ENCODE data around the gene XDH. TPM values are rescaled to one million over a fixed set of nuclear protein-coding genes. Genes with fewer than 3 reads are reported as not detected.

Gene XDH
- polyA plus RNA-seq, 1 of the 3 experiments (the other 2 are of a cell fraction), result 0.33 TPM

GRCh38 chr2:31297751-31298150, 116.8 kb downstream of the XDH start:
- no peaks in the 10 kb centered on the region for H4K20me1 ChIP-seq (ENCODE audit: insufficient read depth)
- H3F3A ChIP-seq (replicated peaks; ENCODE audit: insufficient read depth), result peaks cover 17% of the 10 kb centered on the region
- peak overlapping the region; percentile 41 for H3K4me2 ChIP-seq
- H3K4me1 ChIP-seq (ENCODE audit: control insufficient read depth in 1 of 2, insufficient read depth in 2 of 2, low read depth in 1 of 2, low read length in 1 of 2), result peaks cover 22 to 34% of the 10 kb centered on the region in 2 experiments
- H3K27me3 ChIP-seq (ENCODE audit: insufficient read depth), result no peaks in the 10 kb centered on the region
- ChIA-PET CTCF (interaction anchor here (0.6 to 9.5 kb wide), 3 partner anchors 36 to 1083 kb away, joined by 3 to 53 read pairs (median 3); no protein-coding TSS in a partner anchor), POLR2A (no interaction called here)
- H2AFZ ChIP-seq (ENCODE audit: low read depth), result no peak overlapping the region
- WGBS (ENCODE audit: low lambda C conversion rate), result 59% methylated on average over 1 of the region's 1 CpG
- H3K79me2 ChIP-seq (ENCODE audit: insufficient read depth), result no peaks in the 10 kb centered on the region
- TF ChIP-seq FOSL2 (IDR thresholded peaks at IDR 0.05; ENCODE audit: borderline replicate concordance, low read depth), result peak; percentile 37; the same call in 1 of the 2 replicates
- no peak for TF ChIP-seq RFX5 (IDR thresholded peaks at IDR 0.05; ENCODE audit: low read length)
- H3K4me3 ChIP-seq (ENCODE audit: low read depth in 2 of 2, low read length in 1 of 2), result no peak overlapping the region
- H3K27ac ChIP-seq (ENCODE audit: low read depth in 2 of 2, low read length in 1 of 2), result peak overlapping the region in 1 of 2 experiments; percentile 49; a peak in 2 of 4 replicates
- DNase-seq, result no peak
- H3K9ac ChIP-seq, result no peak overlapping the region
- H3K9me2 ChIP-seq, result no peaks in the 10 kb centered on the region
- no peaks in the 10 kb centered on the region for H3K9me3 ChIP-seq
- H3K36me3 ChIP-seq (replicated peaks in 1 of 2; ENCODE audit: control insufficient read depth in 1 of 2, insufficient read depth in 2 of 2, low read length in 1 of 2), result no peaks in the 10 kb centered on the region

GRCh38 chr2:31296641-31297287, 117.8 kb downstream of the XDH start:
- H3K27me3 ChIP-seq (ENCODE audit: insufficient read depth), result no peaks in the 10 kb centered on the region
- no peaks in the 10 kb centered on the region for H3K36me3 ChIP-seq (replicated peaks in 1 of 2; ENCODE audit: control insufficient read depth in 1 of 2, insufficient read depth in 2 of 2, low read length in 1 of 2)
- H3F3A ChIP-seq (replicated peaks; ENCODE audit: insufficient read depth), result peaks cover 17% of the 10 kb centered on the region
- POLR2A ChIA-PET, result no interaction called here
- H3K4me1 ChIP-seq (ENCODE audit: control insufficient read depth in 1 of 2, insufficient read depth in 2 of 2, low read depth in 1 of 2, low read length in 1 of 2), result peaks cover 22 to 24% of the 10 kb centered on the region in 2 experiments
- 43% methylated on average over 8 of the region's 8 CpGs for WGBS (ENCODE audit: low lambda C conversion rate)
- no peak overlapping the region for H2AFZ ChIP-seq (ENCODE audit: low read depth)
- peak overlapping the region in 1 of 2 experiments; percentile 49; a peak in 3 of 4 replicates for H3K27ac ChIP-seq (ENCODE audit: low read depth in 2 of 2, low read length in 1 of 2)
- H3K79me2 ChIP-seq (ENCODE audit: insufficient read depth), result no peaks in the 10 kb centered on the region
- H3K9me3 ChIP-seq, result no peaks in the 10 kb centered on the region
- no peak overlapping the region for H3K9ac ChIP-seq
- no peaks in the 10 kb centered on the region for H4K20me1 ChIP-seq (ENCODE audit: insufficient read depth)
- H3K4me2 ChIP-seq, result peak overlapping the region; percentile 41
- H3K9me2 ChIP-seq, result no peaks in the 10 kb centered on the region
- no peak for DNase-seq
- H3K4me3 ChIP-seq (ENCODE audit: low read depth in 2 of 2, low read length in 1 of 2), result no peak overlapping the region
- CTCF ChIA-PET, result interaction anchor here (0.6 to 9.5 kb wide), 5 partner anchors 13 to 628 kb away, joined by 3 to 53 read pairs (median 4); partner anchors contain the start of gene EHD3
- peak in 1 of 2 experiments; percentile 63; a peak in 2 of 4 replicates for TF ChIP-seq EP300 (IDR thresholded peaks at IDR 0.05; ENCODE audit: borderline replicate concordance in 1 of 2, low read depth in 1 of 2, low read length in 1 of 2)
- peak; percentile 20; the same call in 1 of the 2 replicates for TF ChIP-seq FOSL2 (IDR thresholded peaks at IDR 0.05; ENCODE audit: borderline replicate concordance, low read depth)
- no peak for TF ChIP-seq REST (IDR thresholded peaks at IDR 0.05; ENCODE audit: low read depth, low read length)
- TF ChIP-seq RFX5 (IDR thresholded peaks at IDR 0.05; ENCODE audit: low read length), result no peak
- no peak for TF ChIP-seq RAD21 (IDR thresholded peaks at IDR 0.05; ENCODE audit: low read length)
- no peak for TF ChIP-seq TAF1 (IDR thresholded peaks at IDR 0.05; ENCODE audit: borderline replicate concordance, low read depth, low read length)
- no peak for TF ChIP-seq SMC3 (IDR thresholded peaks at IDR 0.05; ENCODE audit: low read depth, low read length)
- no peak for TF ChIP-seq GATA2 (CRISPR knock-in tag; IDR thresholded peaks at IDR 0.05)
- TF ChIP-seq POLR2AphosphoS5 (IDR thresholded peaks at IDR 0.05; ENCODE audit: low read depth, low read length), result no peak
- TF ChIP-seq RCOR1 (IDR thresholded peaks at IDR 0.05; ENCODE audit: low read length), result no peak
- TF ChIP-seq ZBTB33 (IDR thresholded peaks at IDR 0.05; ENCODE audit: borderline replicate concordance, low read depth), result no peak
- TF ChIP-seq, protein P1, sequence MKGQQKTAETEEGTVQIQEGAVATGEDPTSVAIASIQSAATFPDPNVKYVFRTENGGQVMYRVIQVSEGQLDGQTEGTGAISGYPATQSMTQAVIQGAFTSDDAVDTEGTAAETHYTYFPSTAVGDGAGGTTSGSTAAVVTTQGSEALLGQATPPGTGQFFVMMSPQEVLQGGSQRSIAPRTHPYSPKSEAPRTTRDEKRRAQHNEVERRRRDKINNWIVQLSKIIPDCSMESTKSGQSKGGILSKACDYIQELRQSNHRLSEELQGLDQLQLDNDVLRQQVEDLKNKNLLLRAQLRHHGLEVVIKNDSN (IDR thresholded peaks at IDR 0.05; ENCODE audit: borderline replicate concordance, low read depth), result no peak
- TF ChIP-seq RXRA (IDR thresholded peaks at IDR 0.05; ENCODE audit: borderline replicate concordance, low read depth), result no peak; the same call in 1 of the 2 replicates
- no peak for TF ChIP-seq ELF1 (IDR thresholded peaks at IDR 0.05)
- no peak for TF ChIP-seq NRF1 (IDR thresholded peaks at IDR 0.05; ENCODE audit: low read depth, low read length)
- TF ChIP-seq NFIC (IDR thresholded peaks at IDR 0.05; ENCODE audit: borderline replicate concordance), result 0 out of 2 replicates have a peak, but pooled peaks have one; percentile 39
- TF ChIP-seq EZH2phosphoT487 (IDR thresholded peaks at IDR 0.05; ENCODE audit: borderline replicate concordance, low read depth), result no peak
- TF ChIP-seq YY1 (IDR thresholded peaks at IDR 0.05; ENCODE audit: low read depth), result no peak
- TF ChIP-seq, protein P2, sequence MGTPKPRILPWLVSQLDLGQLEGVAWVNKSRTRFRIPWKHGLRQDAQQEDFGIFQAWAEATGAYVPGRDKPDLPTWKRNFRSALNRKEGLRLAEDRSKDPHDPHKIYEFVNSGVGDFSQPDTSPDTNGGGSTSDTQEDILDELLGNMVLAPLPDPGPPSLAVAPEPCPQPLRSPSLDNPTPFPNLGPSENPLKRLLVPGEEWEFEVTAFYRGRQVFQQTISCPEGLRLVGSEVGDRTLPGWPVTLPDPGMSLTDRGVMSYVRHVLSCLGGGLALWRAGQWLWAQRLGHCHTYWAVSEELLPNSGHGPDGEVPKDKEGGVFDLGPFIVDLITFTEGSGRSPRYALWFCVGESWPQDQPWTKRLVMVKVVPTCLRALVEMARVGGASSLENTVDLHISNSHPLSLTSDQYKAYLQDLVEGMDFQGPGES (IDR thresholded peaks at IDR 0.05; ENCODE audit: low read depth, low read length), result no peak

Measured in SK-N-SH (cell line).